ENCODE results near the gene NPBWR2.
A peak's percentile ranks its signal among the peaks of the same experiment; 100 is the strongest.
"Not testable (repeated sequence)": the region's sequence is repeated elsewhere in the genome, so short reads cannot be mapped to it uniquely, and the experiment has no call there.

The NPBWR2 gene

GRCh38 chr20:64140061-64140931 is 32.9 kb upstream of the NPBWR2 start:
- peaks cover 7% of the 10 kb centered on the region for H3K9me3 ChIP-seq (ENCODE audit: control insufficient read depth, low read length)
- DNase-seq (ENCODE audit: low read depth): no peak
- no peak overlapping the region for H3K4me3 ChIP-seq (ENCODE audit: low read length)
- no peaks in the 10 kb centered on the region for H3K4me1 ChIP-seq (ENCODE audit: control insufficient read depth, insufficient read depth, low read length)
- H3K36me3 ChIP-seq (ENCODE audit: control insufficient read depth, insufficient read depth, low read length, severe bottlenecking): no peaks in the 10 kb centered on the region
- no peak overlapping the region for H3K9ac ChIP-seq (ENCODE audit: low read length)
- peaks cover 28% of the 10 kb centered on the region for H3K27me3 ChIP-seq (replicated peaks; ENCODE audit: control insufficient read depth, insufficient read depth, low read length)

- Histone ChIP-seq H3K4me3 (ENCODE audit: low read length) (no peak overlapping the region), H3K36me3 (ENCODE audit: control insufficient read depth, insufficient read depth, low read length, severe bottlenecking) (no peaks in the 10 kb centered on the region), H3K9me3 (ENCODE audit: control insufficient read depth, low read length) (no peaks in the 10 kb centered on the region), H3K27me3 (replicated peaks; ENCODE audit: control insufficient read depth, insufficient read depth, low read length) (peaks cover 28% of the 10 kb centered on the region), H3K9ac (ENCODE audit: low read length) (no peak overlapping the region), H3K4me1 (ENCODE audit: control insufficient read depth, insufficient read depth, low read length) (no peaks in the 10 kb centered on the region)
- no peak for DNase-seq (ENCODE audit: low read depth)
Observed at GRCh38 chr20:64139199-64140060, 32.1 kb upstream of the NPBWR2 start.

GRCh38 chr20:64138276-64138815 is 31.0 kb upstream of the NPBWR2 start:
- Histone ChIP-seq H3K27me3 (replicated peaks; ENCODE audit: control insufficient read depth, insufficient read depth, low read length) (peaks cover 28% of the 10 kb centered on the region), H3K4me3 (ENCODE audit: low read length) (no peak overlapping the region), H3K9me3 (ENCODE audit: control insufficient read depth, low read length) (no peaks in the 10 kb centered on the region), H3K4me1 (ENCODE audit: control insufficient read depth, insufficient read depth, low read length) (no peaks in the 10 kb centered on the region), H3K36me3 (ENCODE audit: control insufficient read depth, insufficient read depth, low read length, severe bottlenecking) (no peaks in the 10 kb centered on the region), H3K9ac (ENCODE audit: low read length) (no peak overlapping the region)
- DNase-seq (ENCODE audit: low read depth): no peak

GRCh38 chr20:64137598-64138031 is 30.2 kb upstream of the NPBWR2 start:
- no peak overlapping the region for H3K9ac ChIP-seq (ENCODE audit: low read length)
- no peaks in the 10 kb centered on the region for H3K4me1 ChIP-seq (ENCODE audit: control insufficient read depth, insufficient read depth, low read length)
- DNase-seq (ENCODE audit: low read depth): no peak
- no peaks in the 10 kb centered on the region for H3K36me3 ChIP-seq (ENCODE audit: control insufficient read depth, insufficient read depth, low read length, severe bottlenecking)
- H3K27me3 ChIP-seq (replicated peaks; ENCODE audit: control insufficient read depth, insufficient read depth, low read length): peaks cover 22% of the 10 kb centered on the region
- no peaks in the 10 kb centered on the region for H3K9me3 ChIP-seq (ENCODE audit: control insufficient read depth, low read length)
- H3K4me3 ChIP-seq (ENCODE audit: low read length): no peak overlapping the region

GRCh38 chr20:64136004-64136710 is 28.8 kb upstream of the NPBWR2 start:
- no peak for DNase-seq (ENCODE audit: low read depth)
- no peaks in the 10 kb centered on the region for H3K9me3 ChIP-seq (ENCODE audit: control insufficient read depth, low read length)

GRCh38 chr20:64134744-64135143 is 27.4 kb upstream of the NPBWR2 start:
- H3K27me3 ChIP-seq (replicated peaks; ENCODE audit: control insufficient read depth, insufficient read depth, low read length): peaks cover 14% of the 10 kb centered on the region
- not testable (repeated sequence) for H3K9ac ChIP-seq (ENCODE audit: low read length); DNase-seq (ENCODE audit: low read depth); H3K9me3 ChIP-seq (ENCODE audit: control insufficient read depth, low read length); H3K4me1 ChIP-seq (ENCODE audit: control insufficient read depth, insufficient read depth, low read length); H3K4me3 ChIP-seq (ENCODE audit: low read length); H3K36me3 ChIP-seq (ENCODE audit: control insufficient read depth, insufficient read depth, low read length, severe bottlenecking)

More at GRCh38 chr20:64136004-64136710, 28.8 kb upstream of the NPBWR2 start:
- no peaks in the 10 kb centered on the region for H3K36me3 ChIP-seq (ENCODE audit: control insufficient read depth, insufficient read depth, low read length, severe bottlenecking)
- no peak overlapping the region for H3K9ac ChIP-seq (ENCODE audit: low read length)
- H3K27me3 ChIP-seq (replicated peaks; ENCODE audit: control insufficient read depth, insufficient read depth, low read length): peaks cover 13% of the 10 kb centered on the region
- H3K4me3 ChIP-seq (ENCODE audit: low read length): no peak overlapping the region
- no peaks in the 10 kb centered on the region for H3K4me1 ChIP-seq (ENCODE audit: control insufficient read depth, insufficient read depth, low read length)

GRCh38 chr20:64133951-64134407 is 26.6 kb upstream of the NPBWR2 start:
- no peak for DNase-seq (ENCODE audit: low read depth)

GRCh38 chr20:64131406-64131805 is 24.0 kb upstream of the NPBWR2 start:
- peaks cover 4% of the 10 kb centered on the region for H3K9me3 ChIP-seq (ENCODE audit: control insufficient read depth, low read length)
- H3K9ac ChIP-seq (ENCODE audit: low read length): no peak overlapping the region
- DNase-seq (ENCODE audit: low read depth): peak; percentile 14
- H3K4me1 ChIP-seq (ENCODE audit: control insufficient read depth, insufficient read depth, low read length): no peaks in the 10 kb centered on the region
- H3K27me3 ChIP-seq (replicated peaks; ENCODE audit: control insufficient read depth, insufficient read depth, low read length): peaks cover 32% of the 10 kb centered on the region
- no peaks in the 10 kb centered on the region for H3K36me3 ChIP-seq (ENCODE audit: control insufficient read depth, insufficient read depth, low read length, severe bottlenecking)
- H3K4me3 ChIP-seq (ENCODE audit: low read length): no peak overlapping the region

More at GRCh38 chr20:64133951-64134407, 26.6 kb upstream of the NPBWR2 start:
- Histone ChIP-seq H3K4me3 (ENCODE audit: low read length) (no peak overlapping the region), H3K9ac (ENCODE audit: low read length) (no peak overlapping the region), H3K4me1 (ENCODE audit: control insufficient read depth, insufficient read depth, low read length) (no peaks in the 10 kb centered on the region), H3K9me3 (ENCODE audit: control insufficient read depth, low read length) (no peaks in the 10 kb centered on the region), H3K36me3 (ENCODE audit: control insufficient read depth, insufficient read depth, low read length, severe bottlenecking) (no peaks in the 10 kb centered on the region), H3K27me3 (replicated peaks; ENCODE audit: control insufficient read depth, insufficient read depth, low read length) (peaks cover 18% of the 10 kb centered on the region)

GRCh38 chr20:64130876-64131275 is 23.5 kb upstream of the NPBWR2 start:
- peaks cover 32% of the 10 kb centered on the region for H3K27me3 ChIP-seq (replicated peaks; ENCODE audit: control insufficient read depth, insufficient read depth, low read length)
- no peaks in the 10 kb centered on the region for H3K36me3 ChIP-seq (ENCODE audit: control insufficient read depth, insufficient read depth, low read length, severe bottlenecking)
- DNase-seq (ENCODE audit: low read depth): no peak
- no peak overlapping the region for H3K4me3 ChIP-seq (ENCODE audit: low read length)
- H3K4me1 ChIP-seq (ENCODE audit: control insufficient read depth, insufficient read depth, low read length): no peaks in the 10 kb centered on the region
- H3K9ac ChIP-seq (ENCODE audit: low read length): no peak overlapping the region
- peaks cover 4% of the 10 kb centered on the region for H3K9me3 ChIP-seq (ENCODE audit: control insufficient read depth, low read length)

GRCh38 chr20:64130271-64130670 is 22.9 kb upstream of the NPBWR2 start:
- Histone ChIP-seq H3K4me3 (ENCODE audit: low read length) (no peak overlapping the region), H3K36me3 (ENCODE audit: control insufficient read depth, insufficient read depth, low read length, severe bottlenecking) (no peaks in the 10 kb centered on the region), H3K9ac (ENCODE audit: low read length) (no peak overlapping the region), H3K27me3 (replicated peaks; ENCODE audit: control insufficient read depth, insufficient read depth, low read length) (peaks cover 32% of the 10 kb centered on the region), H3K4me1 (ENCODE audit: control insufficient read depth, insufficient read depth, low read length) (no peaks in the 10 kb centered on the region), H3K9me3 (ENCODE audit: control insufficient read depth, low read length) (peaks cover 4% of the 10 kb centered on the region)
- no peak for DNase-seq (ENCODE audit: low read depth)

All from adipocyte (in vitro differentiated cells).